Adrenal gland (tissue), 5 donors: ENCODE measurements around the gene SMG6.

Experiments
- POLR2A ChIP-seq, 2 donors: fragments of 450-650 bp; IDR thresholded peaks; one replicate each; pipeline ENCODE4 v1.6.1; 2017; ENCODE audit warnings: antibody characterized with exemption in 2 of 2, mild to moderate bottlenecking in 2 of 2, moderate library complexity in 1 of 2
- TF ChIP-seq, protein P1 (sequence below), 6 experiments: fragments of 450-650 bp in 4 of 6; fragments of 200-600 bp in 2 of 6; sonication (generic) in 1 of 6; IDR thresholded peaks; 1 replicate in 5 of 6; 2 replicates in 1 of 6; pipeline versions ENCODE4 v1.5.1 to v1.8.0; 2016 to 2021; ENCODE audit warnings: antibody characterized with exemption in 6 of 6, mild to moderate bottlenecking in 2 of 6, moderate library complexity in 1 of 6
- donor health status: DM: no; HTN: no; CAD: no.

DNA sequence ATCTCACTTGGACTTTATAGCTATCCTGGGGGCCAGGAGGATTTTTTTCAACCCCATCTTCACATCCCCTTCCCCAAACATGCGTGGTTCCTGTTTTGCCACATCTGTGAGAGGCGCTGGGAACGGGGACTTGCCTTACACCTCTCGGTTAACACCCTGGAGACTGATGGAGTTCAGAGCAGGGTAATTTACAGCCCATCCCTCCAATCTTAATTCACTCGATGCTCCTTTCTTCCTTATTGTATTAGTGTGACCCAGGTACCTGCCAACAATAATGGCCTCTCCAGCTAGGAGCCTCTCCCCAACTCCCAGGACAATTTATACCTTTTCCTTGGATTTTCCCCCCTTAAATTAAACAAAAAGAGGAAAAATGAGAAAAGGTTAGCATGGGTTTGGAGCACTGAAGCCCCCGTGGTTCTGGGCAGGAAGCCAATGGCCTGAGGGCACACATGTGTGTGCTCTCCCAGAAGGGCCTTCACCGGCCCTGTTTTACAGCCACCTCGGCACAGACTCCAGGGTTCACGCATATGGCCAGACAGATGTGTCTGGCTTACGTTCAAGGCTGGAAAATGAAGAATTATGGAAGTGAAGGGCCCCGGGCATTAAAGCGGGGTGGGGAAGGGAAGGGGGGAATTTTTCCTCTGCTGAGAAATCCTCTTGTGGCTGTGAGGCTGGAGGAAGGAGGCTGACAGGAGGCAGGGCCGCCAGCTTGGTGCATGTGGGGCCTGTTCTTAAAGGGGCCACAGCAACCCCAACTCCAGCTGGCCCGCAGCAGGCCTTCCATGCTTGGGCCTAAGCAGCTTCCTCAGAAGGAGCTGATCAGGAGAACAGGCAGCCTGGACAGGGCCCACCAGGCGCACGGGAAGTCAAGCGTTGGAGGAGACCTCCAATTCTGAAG, 227.2 kb downstream of the SMG6 start:
- TF ChIP-seq, protein P1, sequence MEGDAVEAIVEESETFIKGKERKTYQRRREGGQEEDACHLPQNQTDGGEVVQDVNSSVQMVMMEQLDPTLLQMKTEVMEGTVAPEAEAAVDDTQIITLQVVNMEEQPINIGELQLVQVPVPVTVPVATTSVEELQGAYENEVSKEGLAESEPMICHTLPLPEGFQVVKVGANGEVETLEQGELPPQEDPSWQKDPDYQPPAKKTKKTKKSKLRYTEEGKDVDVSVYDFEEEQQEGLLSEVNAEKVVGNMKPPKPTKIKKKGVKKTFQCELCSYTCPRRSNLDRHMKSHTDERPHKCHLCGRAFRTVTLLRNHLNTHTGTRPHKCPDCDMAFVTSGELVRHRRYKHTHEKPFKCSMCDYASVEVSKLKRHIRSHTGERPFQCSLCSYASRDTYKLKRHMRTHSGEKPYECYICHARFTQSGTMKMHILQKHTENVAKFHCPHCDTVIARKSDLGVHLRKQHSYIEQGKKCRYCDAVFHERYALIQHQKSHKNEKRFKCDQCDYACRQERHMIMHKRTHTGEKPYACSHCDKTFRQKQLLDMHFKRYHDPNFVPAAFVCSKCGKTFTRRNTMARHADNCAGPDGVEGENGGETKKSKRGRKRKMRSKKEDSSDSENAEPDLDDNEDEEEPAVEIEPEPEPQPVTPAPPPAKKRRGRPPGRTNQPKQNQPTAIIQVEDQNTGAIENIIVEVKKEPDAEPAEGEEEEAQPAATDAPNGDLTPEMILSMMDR (IDR thresholded peaks at IDR 0.05), result no peak
- TF ChIP-seq POLR2A (IDR thresholded peaks at IDR 0.05), result no peak
